EH (cell line): ENCODE results near the gene PLA2G5.

Experiments
- DNase-seq: peaks from one replicate; pipeline ENCODE4 v3.0.0-alpha.2; 2015; ENCODE audit warnings: low read depth

The PLA2G5 gene

DNA sequence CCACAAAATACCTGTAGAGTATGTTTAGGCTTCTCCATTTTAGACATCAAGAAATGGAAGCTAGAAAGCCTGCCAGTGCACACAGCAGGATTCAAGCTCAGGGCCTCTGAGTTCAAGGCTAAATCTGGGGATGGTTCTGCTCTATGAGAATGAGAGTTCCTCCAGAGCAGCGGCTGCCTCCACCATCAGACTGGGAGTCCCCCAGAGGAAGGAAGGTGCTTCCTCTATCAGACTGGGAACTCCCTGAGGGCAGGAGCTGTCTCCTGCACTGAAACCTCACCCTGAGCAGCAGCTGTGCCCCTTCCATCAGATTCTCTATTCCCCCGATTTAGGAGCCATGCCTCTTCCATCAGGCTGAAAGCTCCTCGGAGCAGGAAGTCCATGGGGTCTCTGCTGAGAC is 20.1 kb downstream of the PLA2G5 start:
- DNase-seq: no peak

DNA sequence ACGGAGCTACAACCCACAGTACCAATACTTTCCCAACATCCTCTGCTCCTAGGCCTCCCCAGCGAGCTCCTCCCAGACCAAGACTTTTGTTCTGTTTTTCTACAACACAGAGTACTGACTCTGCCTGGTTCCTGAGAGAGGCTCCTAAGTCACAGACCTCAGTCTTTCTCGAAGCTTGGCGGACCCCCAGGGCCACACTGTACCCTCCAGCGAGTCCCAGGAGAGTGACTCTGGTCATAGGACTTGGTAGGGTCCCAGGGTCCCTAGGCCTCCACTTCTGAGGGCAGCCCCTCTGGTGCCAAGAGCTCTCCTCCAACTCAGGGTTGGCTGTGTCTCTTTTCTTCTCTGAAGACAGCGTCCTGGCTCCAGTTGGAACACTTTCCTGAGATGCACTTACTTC is 20.6 kb downstream of the PLA2G5 start:
- no peak for DNase-seq

DNA sequence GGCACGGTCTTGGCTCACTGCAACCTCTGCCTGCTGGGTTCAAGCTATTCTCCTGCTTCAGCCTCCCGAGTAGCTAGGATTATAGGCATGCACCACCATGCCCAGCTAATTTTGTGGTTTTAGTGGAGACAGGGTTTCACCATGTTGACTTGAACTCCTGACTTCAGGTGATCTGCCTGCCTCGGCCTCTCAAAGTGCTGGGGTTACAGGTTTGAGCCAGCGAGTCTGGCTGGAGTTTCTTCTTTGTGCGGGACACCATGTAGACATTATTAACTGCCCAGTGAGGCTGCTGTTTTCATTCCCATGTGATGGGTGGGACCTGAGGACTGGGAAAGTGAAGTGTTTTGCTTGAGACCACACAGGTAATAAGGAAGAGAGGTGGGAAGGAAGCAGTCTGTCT is 23.3 kb downstream of the PLA2G5 start:
- no peak for DNase-seq

DNA sequence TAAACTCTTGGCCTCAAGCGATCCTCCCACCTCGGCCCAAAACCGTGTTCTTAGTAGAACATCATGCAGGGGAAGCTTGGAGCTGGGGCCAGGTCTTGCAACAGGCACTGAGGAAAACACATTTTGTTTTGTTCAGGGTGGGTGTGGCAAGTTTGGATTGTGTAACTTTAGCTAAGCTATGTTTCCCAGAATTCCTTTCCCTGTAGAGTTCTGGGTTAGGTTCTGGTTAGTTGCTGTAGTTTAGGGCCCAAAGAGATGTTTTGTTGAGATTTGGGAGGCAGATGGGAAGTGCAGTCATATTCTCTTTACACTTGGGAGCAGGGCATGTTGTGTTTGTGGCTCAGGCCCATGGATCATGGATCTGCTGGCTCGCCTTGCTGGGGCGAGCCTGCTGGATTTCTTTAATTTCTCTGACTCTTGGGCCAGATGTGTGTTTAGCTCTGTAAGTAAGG is 24.0 kb downstream of the PLA2G5 start:
- DNase-seq: no peak

DNA sequence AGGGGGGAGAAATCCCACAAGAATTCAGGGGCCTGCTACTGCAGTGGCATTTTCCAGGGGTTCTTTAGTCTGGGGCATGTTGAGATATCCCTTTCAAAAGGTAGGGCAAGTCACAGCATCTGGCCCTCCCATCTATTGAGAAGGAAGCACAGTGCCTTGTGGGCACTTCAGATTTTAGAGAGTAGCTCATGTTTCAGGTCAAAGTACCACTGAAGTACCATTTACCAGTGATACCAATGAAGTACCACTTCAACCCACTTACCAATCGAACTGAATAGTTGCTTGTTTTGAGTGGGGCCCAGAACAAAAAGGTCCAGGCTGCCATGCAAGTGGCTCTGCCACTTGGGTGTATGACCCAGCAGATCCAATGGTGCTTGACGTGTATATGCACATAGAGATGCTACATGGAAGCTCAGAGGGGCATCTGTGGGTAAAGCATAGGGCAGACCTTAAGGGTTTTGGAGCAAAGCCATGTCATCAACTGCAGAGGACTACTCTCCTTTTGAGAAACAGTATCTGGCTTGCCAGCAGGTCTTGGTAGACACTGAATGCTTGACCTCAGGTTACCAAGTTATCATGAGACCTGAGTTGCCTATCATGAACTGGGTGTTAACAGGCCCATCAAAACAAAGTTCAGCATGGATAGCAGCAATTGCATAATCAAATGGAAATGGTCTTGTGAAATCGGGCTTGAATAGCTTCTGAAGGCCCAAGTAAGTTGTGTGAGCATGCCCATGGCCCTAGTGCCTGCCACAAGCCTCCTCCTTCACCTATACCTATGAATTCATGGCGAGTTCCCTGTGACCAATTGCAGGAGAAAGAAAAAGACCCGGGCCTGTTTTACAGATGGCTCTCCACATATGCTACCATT is 25.8 kb downstream of the PLA2G5 start:
- DNase-seq: no peak

DNA sequence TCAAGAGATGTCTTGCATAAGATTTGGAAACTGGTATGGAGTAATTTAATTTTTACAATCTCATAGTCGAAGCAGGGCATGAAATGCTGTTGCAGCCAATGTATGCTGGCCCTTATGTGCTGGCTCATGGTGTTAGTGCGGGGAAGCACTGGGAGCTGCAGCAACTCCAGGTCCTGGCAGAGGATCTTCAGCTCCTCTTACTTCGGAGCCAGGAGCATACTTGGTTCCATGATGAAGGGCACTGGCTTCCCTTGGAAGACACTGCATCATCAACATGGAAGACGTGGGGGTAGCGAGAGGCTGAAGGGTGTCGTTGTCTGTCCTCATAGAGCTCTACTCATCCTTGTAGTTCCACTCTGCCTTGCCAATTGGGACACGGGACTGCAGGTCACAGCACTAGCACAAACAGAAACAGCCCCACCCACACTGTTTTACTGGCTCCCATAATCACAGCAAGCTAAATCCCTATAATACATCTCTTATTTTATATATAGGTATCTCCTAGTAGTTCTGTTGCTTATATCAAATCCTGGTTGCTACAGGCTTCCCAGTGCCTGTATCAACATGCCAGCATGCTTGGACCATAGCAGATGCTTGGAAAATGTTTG is 26.9 kb downstream of the PLA2G5 start:
- DNase-seq: no peak

DNA sequence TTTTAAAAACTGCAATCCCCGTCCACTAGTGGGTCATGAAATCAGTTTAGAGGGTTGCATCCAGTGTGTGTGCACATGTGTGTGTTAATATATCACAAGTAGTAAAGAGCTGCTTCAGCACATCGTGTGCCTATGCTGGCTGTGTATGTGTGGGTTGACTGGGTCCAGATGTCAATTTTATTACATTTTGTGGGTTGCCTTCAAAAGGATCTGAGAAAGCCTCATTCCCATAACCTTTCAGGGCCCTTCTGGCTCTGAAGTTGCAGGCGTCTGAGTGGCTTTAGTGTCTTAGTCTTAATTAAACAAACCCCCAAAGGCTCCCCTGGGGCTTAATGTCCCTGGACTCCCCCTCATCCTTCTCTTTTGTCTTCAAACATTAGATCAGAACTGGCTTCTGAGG is 29.5 kb downstream of the PLA2G5 start:
- no peak for DNase-seq

DNA sequence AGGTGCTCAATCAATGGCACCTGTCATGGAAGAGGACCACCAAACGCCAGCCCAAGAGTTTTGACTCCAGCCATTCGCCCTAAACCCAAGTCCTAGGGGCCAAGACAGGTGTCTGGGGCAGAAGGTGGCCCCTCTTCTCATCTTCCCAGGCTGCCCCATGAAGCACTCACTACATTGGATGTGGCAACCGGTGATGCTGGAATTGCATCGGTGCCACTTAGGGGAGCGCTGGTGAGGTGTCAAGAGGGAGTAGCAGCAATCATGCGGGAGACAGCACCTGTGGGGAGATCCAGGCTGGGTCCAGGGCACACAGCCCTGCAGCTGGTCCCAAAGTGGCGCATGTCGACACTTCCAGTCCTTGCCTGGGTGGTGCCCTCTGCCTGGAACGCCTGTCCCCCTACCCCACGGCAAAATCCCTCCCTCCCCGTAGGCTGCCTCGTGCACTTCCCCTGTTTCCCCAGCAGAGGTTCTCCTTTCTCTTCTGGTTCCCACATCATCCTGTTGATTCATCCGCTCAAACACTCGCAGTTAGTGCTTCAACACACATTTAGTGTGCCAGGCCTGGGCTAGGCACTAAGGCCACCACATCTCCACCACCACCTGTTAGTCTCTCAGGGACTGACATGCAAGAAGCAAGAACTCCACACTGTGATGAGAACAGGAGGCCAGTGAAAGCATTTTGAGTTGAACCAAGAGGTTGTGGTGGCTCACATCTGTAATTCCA is 30.8 kb downstream of the PLA2G5 start:
- DNase-seq: peak; percentile 45

DNA sequence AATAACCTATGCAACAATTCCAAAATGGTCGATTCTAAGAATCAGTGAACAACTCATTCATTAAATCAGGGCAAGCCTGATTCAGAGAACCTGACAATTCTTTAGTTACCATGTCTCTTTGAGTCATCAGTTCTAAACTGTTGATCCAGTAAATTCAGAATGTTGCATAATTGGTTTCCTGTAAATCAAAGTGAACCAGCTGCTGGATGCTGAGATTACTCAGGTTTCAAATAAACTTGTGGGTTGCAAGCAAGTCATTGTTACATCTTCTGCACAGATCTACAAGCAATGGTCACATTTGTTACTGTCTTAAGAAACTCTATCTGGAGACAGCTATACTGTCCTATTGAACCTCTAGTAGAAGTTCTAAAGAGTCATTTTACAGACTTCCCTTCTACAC is 32.9 kb downstream of the PLA2G5 start:
- DNase-seq: peak; percentile 40

DNA sequence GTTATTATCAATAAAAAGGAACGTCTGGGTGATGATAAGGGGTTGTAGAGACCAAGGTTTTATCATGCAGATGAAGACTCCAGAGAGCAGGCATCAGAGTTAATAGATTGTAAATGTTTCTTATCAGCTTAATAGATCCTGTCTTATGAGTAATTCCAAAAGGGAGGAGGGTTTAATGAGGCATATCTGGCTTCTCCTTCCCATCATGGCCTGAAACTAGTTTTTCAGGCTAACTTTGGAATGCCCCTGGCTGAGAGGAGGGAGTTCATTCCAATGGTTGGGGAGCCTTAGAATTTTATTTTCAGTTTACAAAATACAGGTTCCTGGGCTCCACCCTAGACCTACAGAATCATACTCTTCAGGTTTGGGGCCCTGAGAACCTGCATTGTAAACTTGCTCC is 35.9 kb downstream of the PLA2G5 start:
- no peak for DNase-seq

DNA sequence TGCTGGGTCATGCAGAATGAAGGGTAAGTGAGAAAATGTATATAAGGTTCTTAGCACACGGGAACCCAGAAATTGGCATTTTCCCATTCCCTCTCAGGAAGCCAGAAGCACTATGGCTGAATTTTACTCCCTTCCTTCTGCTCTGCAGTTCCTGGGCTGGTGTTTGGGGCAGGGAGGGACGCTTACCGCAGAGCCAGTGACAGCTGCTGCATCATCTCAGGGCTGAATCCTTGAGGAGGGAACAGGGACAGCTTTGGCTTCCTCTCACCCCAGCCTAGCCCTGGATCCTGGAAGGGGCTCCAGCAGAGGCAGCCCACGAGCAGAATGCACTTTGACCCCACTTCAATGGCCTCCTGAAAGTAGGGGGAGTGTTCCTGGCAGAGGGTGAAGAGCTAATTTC is 37.4 kb downstream of the PLA2G5 start:
- no peak for DNase-seq

DNA sequence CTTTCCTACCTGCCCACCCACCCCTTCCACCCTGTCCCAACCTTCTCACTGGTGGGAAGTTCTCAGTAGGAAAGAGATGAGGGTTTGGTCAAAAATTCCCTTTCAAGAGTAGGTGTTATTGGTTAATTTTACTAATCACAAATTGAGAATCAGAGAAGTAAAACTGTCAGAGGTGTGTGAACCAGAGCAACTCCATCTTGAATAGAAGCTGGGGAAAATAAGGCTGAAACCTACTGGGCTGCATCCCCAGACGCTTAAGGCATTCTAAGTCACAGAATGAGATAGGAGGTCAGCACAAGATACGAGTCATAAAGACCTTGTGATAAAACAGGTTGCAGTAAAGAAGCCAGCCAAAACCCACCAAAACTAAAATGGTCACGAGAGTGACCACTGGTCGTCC is 37.8 kb downstream of the PLA2G5 start:
- DNase-seq: no peak

DNA sequence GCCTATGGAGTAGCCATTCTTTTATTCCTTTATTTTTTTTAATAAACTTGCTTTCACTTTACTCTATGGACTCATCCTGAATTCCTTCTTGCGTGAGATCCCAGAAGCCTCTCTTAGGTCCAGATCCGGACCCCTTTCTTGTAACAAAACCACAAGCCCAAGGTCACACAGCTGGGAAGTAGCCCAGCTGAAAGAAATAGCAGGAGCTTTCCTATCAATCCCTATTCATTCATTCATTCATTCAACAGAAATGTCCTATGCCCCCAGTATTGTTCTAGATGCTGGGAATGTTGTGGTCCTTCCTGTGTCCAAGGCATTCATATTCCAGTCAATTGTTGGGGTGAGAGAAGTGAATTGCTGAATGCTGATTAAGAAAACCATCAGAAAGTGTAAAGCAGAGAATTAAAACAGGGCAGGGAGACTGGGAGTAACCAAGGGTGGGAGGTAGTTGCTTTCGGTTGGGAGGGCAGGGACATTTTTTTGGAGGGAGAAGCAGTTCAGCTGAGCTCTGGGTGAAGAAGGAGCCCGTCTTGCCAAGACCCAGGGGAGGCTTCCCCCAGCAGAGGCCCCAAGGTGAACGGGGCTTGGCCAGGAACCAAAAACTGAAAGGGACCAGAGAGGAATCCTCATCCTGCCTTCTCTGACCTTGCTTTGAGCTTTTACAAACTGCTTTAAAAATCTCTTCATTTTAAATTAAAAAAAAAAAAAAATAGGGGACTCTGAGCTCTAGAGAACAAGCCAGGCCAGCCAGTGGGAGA is 38.6 kb downstream of the PLA2G5 start:
- no peak for DNase-seq

DNA sequence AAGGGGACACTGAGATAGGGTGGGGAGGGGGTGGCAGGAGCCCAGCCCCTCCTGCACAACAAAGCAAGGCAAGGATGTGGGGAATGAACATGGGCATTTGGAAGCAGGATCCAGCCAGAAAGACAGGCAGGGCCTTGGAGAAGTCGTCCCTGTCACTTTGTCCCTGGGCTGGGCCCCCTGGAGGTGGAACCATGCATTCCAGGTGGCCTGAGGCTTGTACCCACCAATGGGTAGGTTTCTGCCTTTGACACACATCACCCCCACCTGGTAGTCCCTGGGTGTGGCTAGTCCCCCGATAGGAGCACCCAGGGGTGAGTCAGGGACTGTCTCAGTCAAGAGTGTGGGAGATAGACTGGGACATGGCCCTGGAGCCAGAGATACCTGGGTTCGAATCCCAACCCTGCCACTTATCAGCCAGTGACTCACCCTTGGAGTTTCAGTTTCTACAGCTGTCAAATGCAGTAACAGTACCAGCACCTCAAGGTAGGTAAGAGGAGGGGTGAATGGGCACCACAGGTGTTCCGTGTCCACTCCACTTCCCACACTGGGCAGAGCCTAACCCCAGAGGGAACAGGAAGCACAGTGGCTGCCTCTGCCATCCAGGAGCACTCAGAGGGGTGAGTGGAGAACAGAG is 39.3 kb downstream of the PLA2G5 start:
- DNase-seq: no peak

DNA sequence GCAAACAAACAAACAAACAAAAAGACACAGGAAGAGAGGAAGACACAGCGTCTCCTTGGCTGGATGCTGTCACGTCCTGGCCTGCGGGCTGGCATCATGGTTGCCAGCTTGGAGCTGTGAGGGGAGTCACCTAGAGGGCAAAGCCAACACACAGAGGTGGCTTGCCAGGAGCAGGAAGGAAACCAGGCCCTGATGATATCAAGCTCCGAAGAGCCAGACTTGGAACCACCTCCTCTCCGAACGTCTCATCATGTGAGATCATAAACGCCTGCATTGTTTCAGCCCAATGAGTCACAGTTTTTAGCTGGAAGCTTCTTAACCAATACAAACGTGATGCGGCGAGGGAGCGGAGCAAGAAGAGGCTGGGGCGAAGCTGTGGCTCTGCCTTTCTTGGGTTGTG is 40.7 kb downstream of the PLA2G5 start:
- DNase-seq: no peak

DNA sequence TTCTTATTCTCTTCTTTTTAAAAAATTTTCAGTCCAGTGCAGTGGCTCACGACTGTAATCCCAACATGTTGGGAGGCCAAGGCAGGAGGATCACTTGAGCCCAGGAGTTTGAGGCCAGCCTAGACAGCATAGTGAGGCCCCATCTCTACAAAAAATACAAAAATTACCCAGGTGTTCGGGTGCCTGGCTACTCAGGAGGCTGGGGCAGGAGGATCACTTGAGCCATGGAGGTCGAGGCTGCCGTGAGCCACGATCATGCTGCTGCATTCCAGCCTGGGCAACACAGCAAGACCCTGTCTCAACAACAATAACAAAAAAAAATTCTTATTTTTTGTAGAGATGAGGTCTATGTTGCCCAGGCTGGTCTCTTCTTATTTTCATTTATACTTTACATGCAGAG is 41.5 kb downstream of the PLA2G5 start:
- no peak for DNase-seq

DNA sequence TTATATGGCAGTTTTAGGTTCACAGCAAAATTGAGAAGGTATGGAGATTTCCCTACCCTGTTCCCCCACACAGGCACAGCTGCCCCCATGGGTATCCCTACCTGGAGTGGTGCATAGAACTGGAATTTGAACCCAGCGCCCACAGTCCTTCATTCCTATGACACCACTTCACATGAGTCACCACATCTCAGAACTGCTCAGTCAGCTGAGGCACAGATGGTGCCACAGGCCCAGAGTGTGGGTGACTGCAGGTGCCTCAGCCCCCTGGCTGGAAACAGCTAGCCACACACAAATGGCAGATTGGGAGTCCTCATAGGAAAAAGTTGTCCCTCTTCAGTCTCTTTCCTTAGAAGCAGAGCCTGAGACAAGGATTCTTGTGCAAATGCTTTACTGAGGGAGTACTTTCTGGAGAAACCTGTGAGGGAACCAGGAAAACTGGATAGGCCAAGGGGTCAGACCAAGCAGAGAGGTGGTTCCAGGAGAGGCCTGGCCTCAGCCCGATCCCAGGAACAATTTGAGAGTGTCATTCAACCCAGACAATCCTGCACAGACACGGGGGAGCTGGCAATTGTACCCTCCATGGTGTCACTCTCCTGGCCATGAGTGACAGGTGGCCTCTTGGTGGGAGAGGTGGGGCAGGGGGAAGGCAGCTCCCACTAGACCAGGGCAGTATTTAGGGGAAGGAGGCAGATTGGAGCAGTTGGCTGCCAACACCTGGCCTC is 42.4 kb downstream of the PLA2G5 start:
- DNase-seq: no peak

DNA sequence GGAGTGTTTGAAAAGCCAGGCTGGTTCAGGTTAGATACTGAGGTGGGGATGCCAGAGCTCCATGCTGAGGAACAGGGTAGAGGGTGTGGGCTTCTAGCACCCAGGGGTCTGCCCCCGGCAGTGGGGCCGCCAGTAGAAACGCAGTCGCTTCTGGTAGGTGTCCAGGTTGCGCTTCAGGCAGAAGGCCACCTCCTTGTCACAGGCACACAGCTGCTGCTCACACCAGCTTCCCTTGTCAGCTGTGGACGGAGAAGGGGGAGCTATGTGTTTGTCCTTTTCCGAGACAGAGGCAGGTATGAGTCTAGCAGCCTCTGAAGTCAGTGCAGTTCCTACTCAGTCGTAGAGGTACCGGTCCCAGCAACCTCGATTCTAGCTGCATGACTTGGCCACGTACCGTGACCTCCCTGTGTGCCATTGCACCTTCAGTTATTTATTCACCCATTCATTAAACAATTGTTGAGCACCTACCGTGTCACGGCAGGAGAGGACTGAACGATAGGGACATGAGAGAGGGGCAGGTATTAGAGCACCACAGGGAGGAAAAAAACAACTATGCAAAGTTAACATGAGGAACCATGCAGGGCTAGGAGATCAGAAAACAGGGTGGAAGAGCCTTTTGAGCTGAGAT is 44.1 kb downstream of the PLA2G5 start:
- DNase-seq: no peak

DNA sequence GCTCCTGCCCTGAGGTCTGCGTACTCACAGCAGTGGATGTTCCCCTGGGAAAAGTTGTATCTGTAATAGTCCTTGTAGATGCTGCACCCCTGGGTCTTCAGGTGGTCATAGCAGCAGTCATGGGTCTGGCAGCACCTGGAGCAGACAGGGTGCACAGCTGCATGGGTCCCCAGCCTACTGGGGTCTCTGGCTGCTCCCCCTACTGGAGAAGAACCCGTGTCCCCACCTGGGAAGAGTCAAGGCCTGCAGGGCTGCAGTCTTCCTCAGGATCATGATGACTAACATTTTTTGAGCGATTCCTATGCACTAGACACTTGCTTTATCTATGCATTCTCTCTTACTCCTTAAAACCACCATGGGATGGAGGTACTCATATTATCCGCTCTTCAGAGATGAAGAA is 45.5 kb downstream of the PLA2G5 start:
- DNase-seq: no peak

DNA sequence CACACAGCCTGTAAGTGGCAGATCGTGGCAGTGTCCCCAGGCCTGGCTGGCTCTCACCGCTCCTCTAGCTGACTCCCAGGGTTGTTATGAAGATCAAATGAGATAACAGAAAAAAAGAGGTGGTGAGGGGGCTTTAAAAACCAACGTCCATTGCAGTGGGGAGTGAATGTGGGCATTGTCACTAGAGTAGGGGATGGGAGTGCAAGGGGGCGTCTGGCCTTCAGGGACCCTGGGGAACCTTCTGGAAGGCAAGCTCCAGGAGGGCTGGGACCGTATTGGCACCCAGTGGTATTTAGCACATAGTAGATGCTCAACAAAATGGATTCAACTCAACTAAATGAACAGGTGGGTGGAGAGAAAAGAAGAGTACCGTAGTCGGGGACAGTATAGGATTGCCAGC is 45.9 kb downstream of the PLA2G5 start:
- DNase-seq: no peak

DNA sequence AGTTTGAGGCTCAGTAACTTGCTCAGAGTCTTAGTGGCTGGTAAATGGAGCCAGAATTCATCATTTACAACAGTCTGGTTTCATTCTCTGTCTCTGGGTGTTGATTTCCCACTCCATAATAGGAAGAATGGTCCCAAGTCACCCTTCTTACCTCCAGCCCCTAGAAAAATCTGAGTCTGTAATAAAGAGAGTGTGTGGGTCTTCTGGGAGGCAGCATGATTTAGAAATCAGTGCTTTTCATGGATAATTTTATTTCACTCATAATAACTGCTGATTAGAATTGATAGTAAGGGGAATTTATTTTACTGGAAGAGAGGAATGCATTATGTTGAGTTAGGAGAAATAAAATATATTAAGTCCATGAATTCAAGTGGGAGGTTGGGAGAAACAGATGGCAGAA is 47.2 kb downstream of the PLA2G5 start:
- no peak for DNase-seq
